Prostate gland (tissue), 2 donors: ENCODE results near the gene SLC26A5. TPM values are rescaled to one million over a fixed set of nuclear protein-coding genes. Genes with fewer than 3 reads are reported as not detected.

Experiments used
- DNase-seq: peaks from one replicate; pipeline ENCODE4 v3.0.0-alpha.2; 2019; ENCODE audit warnings: low spot score
- H3K27ac ChIP-seq, 2 donors: fragments of 200-600 bp; sonication (generic); 2 replicates each; pipeline ENCODE4 v1.5.1; 2017 to 2019
- H3K27me3 ChIP-seq: fragments of 200-600 bp; sonication (generic); replicated peaks from 2 replicates; pipeline ENCODE4 v1.5.1; 2019; ENCODE audit not compliant: insufficient read depth
- H3K36me3 ChIP-seq, 2 donors: fragments of 200-600 bp; sonication (generic); 1 replicate in 1 of 2; 2 replicates in 1 of 2; pipeline versions ENCODE4 v1.5.1 to v1.8.1; 2017 to 2019
- H3K4me1 ChIP-seq: fragments of 200-600 bp; sonication (generic); replicated peaks from 2 replicates; pipeline ENCODE4 v1.5.1; 2019
- H3K4me3 ChIP-seq, 2 donors: fragments of 200-600 bp; sonication (generic); 2 replicates each; pipeline ENCODE4 v1.5.1; 2017 to 2019
- H3K9me3 ChIP-seq: fragments of 200-600 bp; sonication (generic); 2 replicates; pipeline ENCODE4 v1.5.1; 2017
- CTCF ChIP-seq, 4 experiments: fragments of 200-600 bp in 2 of 4; fragments of 450-650 bp in 2 of 4; sonication (generic) in 2 of 4; IDR thresholded peaks; 1 replicate in 3 of 4; 2 replicates in 1 of 4; pipeline ENCODE4 v1.5.1; 2016 to 2019; ENCODE audit warnings: antibody characterized with exemption in 4 of 4, mild to moderate bottlenecking in 2 of 4, moderate library complexity in 2 of 4
- POLR2A ChIP-seq: fragments of 450-650 bp; IDR thresholded peaks from one replicate; pipeline ENCODE4 v1.6.1; 2016; ENCODE audit warnings: antibody characterized with exemption, mild to moderate bottlenecking
- POLR2AphosphoS5 ChIP-seq: sonication (generic); formaldehyde crosslinking; IDR thresholded peaks from one replicate; pipeline ENCODE4 v1.6.1; 2017; ENCODE audit warnings: antibody characterized with exemption
- WGBS: methylation state at CpG from one replicate; pipeline ENCODE4 v1.1.5; 2018; 5-methylcytosine and 5-hydroxymethylcytosine counted together
- intact Hi-C: fragments of 100-400 bp; cut with DNase I; formaldehyde crosslinking; loops from one replicate; pipeline ENCODE4 v1.14.2; 2022
- small RNA-seq, 2 donors: library from RNA; depleted of rRNA; stranded (forward); fragments of <200 nt; gene quantifications; one replicate each; pipeline ENCODE3, GENCODE V24; 2016
- total RNA-seq, 2 donors: library from RNA; depleted of rRNA; stranded (reverse); fragments of >200 nt; gene quantifications; one replicate each; pipeline ENCODE4 v1.1.0, GENCODE V29; 2016

Gene SLC26A5
- total RNA-seq, 2 donors from 2014 or later = 1.5 to 3.9 TPM

- no peak overlapping the region for H3K4me3 ChIP-seq
- WGBS = 77% methylated on average over 2 of the region's 2 CpGs
- DNase-seq = no peak
- H3K9me3 ChIP-seq = no peaks in the 10 kb centered on the region
- peaks cover 0 to 7% of the 10 kb centered on the region in 2 donors for H3K36me3 ChIP-seq
- TF ChIP-seq CTCF (IDR thresholded peaks at IDR 0.05) (no peak), POLR2A (no peak), POLR2AphosphoS5 (no peak)
- H3K4me1 ChIP-seq = no peaks in the 10 kb centered on the region
- H3K27me3 ChIP-seq = no peaks in the 10 kb centered on the region
- intact Hi-C loops = no loop called here
- H3K27ac ChIP-seq = no peak overlapping the region
Measured at GRCh38 chr7:103341466-103341865, 104.5 kb downstream of the SLC26A5 start.

GRCh38 chr7:103338864-103339263 lies 107.1 kb downstream of the SLC26A5 start:
- H3K27ac ChIP-seq = no peak overlapping the region
- WGBS = 95% methylated on average over 2 of the region's 2 CpGs

GRCh38 chr7:103336761-103337160 lies 109.2 kb downstream of the SLC26A5 start:
- H3K4me3 ChIP-seq = no peak overlapping the region
- intact Hi-C loops = no loop called here
- no peaks in the 10 kb centered on the region for H3K4me1 ChIP-seq
- H3K27ac ChIP-seq = no peak overlapping the region
- WGBS = 92% methylated on average over 2 of the region's 2 CpGs
- peaks cover 0 to 7% of the 10 kb centered on the region in 2 donors for H3K36me3 ChIP-seq
- no peaks in the 10 kb centered on the region for H3K27me3 ChIP-seq
- TF ChIP-seq POLR2AphosphoS5 (no peak), POLR2A (no peak), CTCF (IDR thresholded peaks at IDR 0.05) (no peak)
- no peak for DNase-seq
- H3K9me3 ChIP-seq = no peaks in the 10 kb centered on the region

More at GRCh38 chr7:103338864-103339263, 107.1 kb downstream of the SLC26A5 start:
- no peak overlapping the region for H3K4me3 ChIP-seq
- no peak for DNase-seq
- TF ChIP-seq CTCF (IDR thresholded peaks at IDR 0.05) (no peak), POLR2A (no peak)
- H3K36me3 ChIP-seq = peaks cover 0 to 7% of the 10 kb centered on the region in 2 donors
- H3K9me3 ChIP-seq = no peaks in the 10 kb centered on the region
- H3K4me1 ChIP-seq = no peaks in the 10 kb centered on the region
- H3K27me3 ChIP-seq = no peaks in the 10 kb centered on the region
- intact Hi-C loops = no loop called here

GRCh38 chr7:103325744-103326143 lies 120.3 kb downstream of the SLC26A5 start:
- WGBS = 88% methylated on average over 8 of the region's 8 CpGs
- TF ChIP-seq POLR2AphosphoS5 (no peak), POLR2A (no peak), CTCF (IDR thresholded peaks at IDR 0.05) (no peak)
- no peak for DNase-seq

More at GRCh38 chr7:103325744-103326143, 120.3 kb downstream of the SLC26A5 start:
- Histone ChIP-seq H3K27ac (no peak overlapping the region), H3K27me3 (no peaks in the 10 kb centered on the region), H3K4me1 (no peaks in the 10 kb centered on the region), H3K4me3 (no peak overlapping the region), H3K9me3 (no peaks in the 10 kb centered on the region), H3K36me3 (no peaks in the 10 kb centered on the region)
- intact Hi-C loops = no loop called here

Small RNAs within 50 kb of the gene (small RNA-seq; reads per million reads assigned to genes)
- gene RF00019 = 0 reads per million in 2 donors
- gene RPS29P16 = 0 reads per million in 2 donors

Other genes starting within 250 kb of the SLC26A5 start
- 10 to 100 TPM; 42.4 to 57.0 TPM for gene PMPCB, start 148.8 kb downstream of the SLC26A5 start, total RNA-seq
- gene DNAJC2, start 101.4 kb downstream of the SLC26A5 start, total RNA-seq = 10 to 100 TPM; 12.3 to 17.5 TPM
- gene PSMC2, start 98.6 kb downstream of the SLC26A5 start, total RNA-seq = 100 to 1,000 TPM in 1 of 2 donors, 10 to 100 TPM in 1; 62.0 to 102 TPM